Measurements from ENCODE around the gene KLK4.

GRCh38 chr19:50873056-50873455 is 38.1 kb downstream of the KLK4 start, which contains the start of gene KLK2:
- TF ChIP-seq CTCF (IDR thresholded peaks at IDR 0.05; ENCODE audit: low read length), result no peak
- no peak for TF ChIP-seq EZH2phosphoT487 (IDR thresholded peaks at IDR 0.05; ENCODE audit: low read length)
- TF ChIP-seq EZH2 (optimal IDR thresholded peaks at IDR 0.05; ENCODE audit: low read depth, low read length), result no peak

All from MM.1S (cell line).